ENCODE data around the gene MGAT4C.

Gene MGAT4C

GRCh38 chr12:86198696-86199444 is 57.3 kb downstream of the MGAT4C start:
- no peak overlapping the region for H3K4me3 ChIP-seq (ENCODE audit: low read depth, low read length)
- TF ChIP-seq MYC (IDR thresholded peaks at IDR 0.05; ENCODE audit: low read depth, low read length) (no peak), CTCF (IDR thresholded peaks at IDR 0.05; ENCODE audit: low read depth, low read length) (no peak), POLR2A (IDR thresholded peaks at IDR 0.05; ENCODE audit: extremely low read depth, insufficient read length) (no peak), MAX (IDR thresholded peaks at IDR 0.05; ENCODE audit: low read depth, low read length) (no peak)
- DNase-seq (ENCODE audit: low read depth) = no peak

- no peak for DNase-seq (ENCODE audit: low read depth)
- TF ChIP-seq MAX (IDR thresholded peaks at IDR 0.05; ENCODE audit: low read depth, low read length) = no peak
- TF ChIP-seq POLR2A (IDR thresholded peaks at IDR 0.05; ENCODE audit: extremely low read depth, insufficient read length) = no peak
- TF ChIP-seq CTCF (IDR thresholded peaks at IDR 0.05; ENCODE audit: low read depth, low read length) = no peak
- no peak for TF ChIP-seq MYC (IDR thresholded peaks at IDR 0.05; ENCODE audit: low read depth, low read length)
Observed at GRCh38 chr12:86196465-86196864, 59.7 kb downstream of the MGAT4C start.

GRCh38 chr12:86194721-86195120 is 61.5 kb downstream of the MGAT4C start:
- no peak overlapping the region for H3K4me3 ChIP-seq (ENCODE audit: low read depth, low read length)
- TF ChIP-seq MYC (IDR thresholded peaks at IDR 0.05; ENCODE audit: low read depth, low read length) = no peak
- no peak for TF ChIP-seq MAX (IDR thresholded peaks at IDR 0.05; ENCODE audit: low read depth, low read length)
- TF ChIP-seq POLR2A (IDR thresholded peaks at IDR 0.05; ENCODE audit: extremely low read depth, insufficient read length) = no peak
- no peak for TF ChIP-seq CTCF (IDR thresholded peaks at IDR 0.05; ENCODE audit: low read depth, low read length)
- DNase-seq (ENCODE audit: low read depth) = no peak

More at GRCh38 chr12:86196465-86196864, 59.7 kb downstream of the MGAT4C start:
- no peak overlapping the region for H3K4me3 ChIP-seq (ENCODE audit: low read depth, low read length)

GRCh38 chr12:86193931-86194330 is 62.3 kb downstream of the MGAT4C start:
- TF ChIP-seq POLR2A (IDR thresholded peaks at IDR 0.05; ENCODE audit: extremely low read depth, insufficient read length) = no peak
- no peak for TF ChIP-seq MAX (IDR thresholded peaks at IDR 0.05; ENCODE audit: low read depth, low read length)
- TF ChIP-seq MYC (IDR thresholded peaks at IDR 0.05; ENCODE audit: low read depth, low read length) = no peak
- TF ChIP-seq CTCF (IDR thresholded peaks at IDR 0.05; ENCODE audit: low read depth, low read length) = no peak
- H3K4me3 ChIP-seq (ENCODE audit: low read depth, low read length) = no peak overlapping the region
- no peak for DNase-seq (ENCODE audit: low read depth)

GRCh38 chr12:86188226-86188625 is 68.0 kb downstream of the MGAT4C start:
- no peak for TF ChIP-seq MAX (IDR thresholded peaks at IDR 0.05; ENCODE audit: low read depth, low read length)
- TF ChIP-seq CTCF (IDR thresholded peaks at IDR 0.05; ENCODE audit: low read depth, low read length) = no peak
- TF ChIP-seq MYC (IDR thresholded peaks at IDR 0.05; ENCODE audit: low read depth, low read length) = no peak
- TF ChIP-seq POLR2A (IDR thresholded peaks at IDR 0.05; ENCODE audit: extremely low read depth, insufficient read length) = no peak
- no peak overlapping the region for H3K4me3 ChIP-seq (ENCODE audit: low read depth, low read length)
- no peak for DNase-seq (ENCODE audit: low read depth)
